Smooth muscle cell of the brain vasculature (primary cell): Measurements from ENCODE around the gene GALNT10.
"Not testable (repeated sequence)": the region's sequence is repeated elsewhere in the genome, so short reads cannot be mapped to it uniquely, and the experiment has no call there.

Experiments
- DNase-seq: peaks from one replicate; pipeline ENCODE4 v3.0.0-alpha.2; 2012; ENCODE audit warnings: low read depth, low spot score

Gene GALNT10

DNA sequence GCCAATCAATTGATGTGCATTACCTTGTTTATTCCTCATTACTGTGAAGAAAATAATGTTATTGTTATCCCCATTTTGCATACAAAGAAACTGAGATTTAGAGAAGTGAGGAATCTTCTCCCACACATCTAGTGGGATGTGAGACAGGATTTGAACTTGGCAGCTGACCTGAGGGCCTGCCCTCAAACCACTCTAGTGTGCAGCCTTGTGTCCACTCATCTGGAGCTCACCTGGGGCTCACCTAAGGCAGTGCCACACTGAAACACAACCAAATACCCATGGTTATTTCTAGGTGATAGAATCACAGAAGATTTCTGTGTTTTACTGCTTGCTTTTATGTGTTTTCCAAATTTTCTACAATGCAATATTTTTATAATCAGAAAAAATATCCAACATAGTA is 160.6 kb downstream of the GALNT10 start:
- DNase-seq, result no peak

DNA sequence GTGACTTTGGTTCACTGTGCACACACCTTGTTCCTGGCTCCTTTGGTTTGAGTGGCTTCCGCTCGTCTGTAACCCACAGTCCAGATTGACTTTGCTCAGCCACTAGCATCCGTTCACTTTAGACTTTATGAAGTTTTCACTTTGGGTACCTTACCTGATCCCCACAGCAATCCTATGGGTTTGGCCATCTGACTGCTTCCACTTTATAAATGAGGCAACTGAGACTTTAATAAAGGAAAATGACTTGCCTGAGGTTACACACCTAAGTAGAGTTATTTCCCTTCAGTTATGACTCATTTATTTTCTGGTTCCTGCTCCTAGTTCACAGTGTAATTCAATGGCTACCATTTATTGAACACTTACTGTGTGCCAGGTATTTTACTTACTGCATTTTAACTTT is 161.0 kb downstream of the GALNT10 start:
- DNase-seq, result no peak

DNA sequence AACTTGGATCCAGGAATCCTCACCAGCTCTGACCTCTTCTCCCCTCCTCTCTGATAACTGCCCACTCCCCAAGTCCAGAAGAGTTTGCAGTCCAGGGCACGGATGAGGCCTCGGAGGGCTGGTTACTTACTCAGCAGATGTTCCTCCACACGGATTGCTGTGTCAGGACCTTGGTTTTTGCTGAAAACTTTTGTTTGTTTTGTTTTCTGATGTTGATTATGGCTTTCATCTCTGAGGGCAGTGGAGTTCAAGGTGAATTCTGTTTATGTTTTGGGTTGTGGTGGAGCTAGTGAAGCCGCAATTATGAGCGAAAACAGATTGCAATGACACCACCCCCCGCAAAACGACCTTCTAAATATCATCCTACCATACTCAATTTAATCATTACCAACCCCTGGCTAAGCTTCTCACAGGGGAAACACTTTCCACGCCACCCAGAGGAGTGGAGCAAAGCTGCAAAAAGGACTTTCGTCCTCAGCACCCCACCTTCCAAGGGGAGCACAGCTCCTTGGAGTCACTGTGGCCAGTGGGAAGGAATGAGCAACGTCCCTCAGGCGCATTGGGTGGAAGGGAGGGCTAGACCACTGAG is 162.5 kb downstream of the GALNT10 start:
- no peak for DNase-seq

DNA sequence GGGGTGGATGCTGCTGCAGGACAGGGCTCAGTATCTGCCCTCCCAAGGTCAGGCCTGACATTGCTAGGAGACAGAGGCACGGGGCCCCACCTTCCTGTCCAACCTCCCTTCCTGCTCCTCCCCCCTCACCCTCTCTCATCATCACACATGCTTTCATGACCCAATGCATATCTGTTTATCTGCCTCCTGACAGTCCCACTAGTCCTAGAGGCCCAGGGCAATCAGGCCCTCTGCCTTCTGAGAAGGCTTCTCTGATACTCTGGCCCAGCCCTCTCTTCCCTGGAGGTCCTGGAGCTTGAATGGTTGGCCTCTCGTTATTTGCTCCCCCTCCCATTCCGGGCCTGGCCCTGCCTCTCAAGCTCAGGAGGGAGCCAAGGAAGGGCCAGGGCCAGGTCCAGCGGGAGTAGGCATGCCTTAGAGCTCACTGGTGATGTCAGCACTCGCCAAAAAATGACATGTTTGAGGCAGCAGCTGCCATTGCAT is 164.6 kb downstream of the GALNT10 start:
- no peak for DNase-seq

DNA sequence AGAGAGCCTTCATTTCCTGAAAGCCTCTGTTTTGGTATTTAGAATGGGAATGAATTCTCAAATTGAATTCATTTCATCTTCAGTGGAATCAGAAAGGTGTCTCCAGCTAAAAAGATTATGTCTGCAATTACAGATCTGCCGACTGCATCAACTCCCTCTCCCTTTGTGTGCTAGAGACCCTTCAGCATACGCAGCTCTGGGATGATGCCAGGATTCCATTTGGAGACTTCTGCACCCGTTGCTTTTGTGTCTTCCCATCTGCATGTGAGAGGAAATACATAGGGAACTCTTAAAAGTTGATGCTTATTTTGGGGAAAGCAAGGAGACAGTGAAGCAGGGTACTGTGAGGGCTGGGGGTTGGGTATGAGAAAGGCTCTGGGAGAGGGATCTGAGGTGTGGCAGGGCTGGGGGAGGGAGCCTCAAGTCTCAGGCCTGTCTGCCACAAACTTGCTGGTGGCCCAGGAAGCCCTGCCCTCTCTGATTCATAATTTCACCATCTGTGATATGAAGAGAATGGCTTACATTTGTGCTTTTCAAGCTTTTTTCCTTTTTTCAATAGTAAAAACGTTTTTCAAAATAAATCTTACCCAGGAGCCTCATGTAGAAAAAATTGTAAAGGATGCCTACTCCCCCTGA is 165.6 kb downstream of the GALNT10 start:
- no peak for DNase-seq

DNA sequence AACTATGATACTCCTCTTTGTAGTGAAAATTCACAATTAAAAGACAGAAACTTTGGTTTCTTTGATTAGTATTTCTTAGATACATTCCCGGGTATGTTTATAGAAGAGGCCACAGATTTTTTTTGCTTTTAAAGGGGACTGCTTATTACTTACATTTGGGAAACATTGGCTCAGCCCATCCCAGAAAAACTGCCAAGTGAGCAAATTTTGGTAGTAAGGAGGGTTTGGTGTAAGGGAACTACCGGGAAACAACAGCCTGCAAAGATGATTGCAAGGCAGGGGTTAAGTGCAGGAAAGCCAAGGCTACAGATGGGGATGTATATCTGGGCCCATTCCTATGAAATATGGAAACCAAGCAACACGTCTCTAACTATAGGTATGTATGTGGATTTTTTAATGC is 166.4 kb downstream of the GALNT10 start:
- DNase-seq, result no peak

DNA sequence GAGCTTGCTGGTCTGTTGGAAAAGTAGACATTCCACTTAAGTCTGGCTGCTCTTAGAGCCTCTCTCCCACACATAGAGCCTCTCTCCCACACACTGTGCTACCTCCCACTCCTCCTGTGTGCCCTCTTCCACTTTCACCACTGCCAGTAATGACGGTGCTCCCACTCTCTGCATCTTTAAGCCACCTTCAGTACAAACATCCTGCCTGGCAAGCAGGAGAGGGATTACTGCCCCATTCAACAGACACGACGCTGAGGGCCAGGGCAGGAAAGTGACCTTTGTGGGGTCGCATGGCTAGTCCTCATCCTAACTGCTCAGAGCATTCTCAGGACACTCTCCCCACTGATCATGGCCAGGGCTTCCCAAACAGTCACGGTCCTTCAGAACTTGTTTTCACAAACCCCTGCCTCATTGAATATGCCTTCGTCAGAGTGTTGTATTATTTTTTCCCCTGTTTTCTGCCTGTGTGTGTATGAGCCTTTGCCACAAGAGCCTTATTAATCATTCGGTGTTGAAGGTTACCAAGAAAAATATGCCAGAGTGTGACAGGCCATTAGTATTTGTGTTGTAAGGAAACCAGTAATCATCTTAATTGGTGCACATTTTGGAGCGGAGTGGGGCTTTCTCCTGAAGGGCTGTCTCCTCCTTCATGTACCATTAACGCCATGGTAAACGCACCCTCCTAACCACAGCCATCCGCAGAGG is 168.1 kb downstream of the GALNT10 start:
- no peak for DNase-seq

DNA sequence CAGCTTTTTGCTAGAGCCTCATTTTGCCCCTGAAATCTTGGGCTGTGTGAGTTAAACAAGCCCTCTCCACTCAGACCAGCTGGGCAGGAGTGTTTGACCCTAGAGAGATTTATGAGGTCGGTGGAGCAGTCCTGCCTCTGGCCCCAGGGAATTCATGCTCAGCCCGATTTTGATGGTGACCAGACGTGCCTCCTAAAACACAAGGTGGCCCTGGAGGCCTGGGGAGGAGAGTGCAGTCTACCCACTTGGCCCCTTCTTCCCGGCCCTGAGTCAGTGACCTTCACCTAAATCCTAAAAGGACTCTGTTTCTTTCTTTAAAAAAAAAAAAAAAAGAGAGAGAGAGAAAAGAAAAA is 168.7 kb downstream of the GALNT10 start:
- no peak for DNase-seq

DNA sequence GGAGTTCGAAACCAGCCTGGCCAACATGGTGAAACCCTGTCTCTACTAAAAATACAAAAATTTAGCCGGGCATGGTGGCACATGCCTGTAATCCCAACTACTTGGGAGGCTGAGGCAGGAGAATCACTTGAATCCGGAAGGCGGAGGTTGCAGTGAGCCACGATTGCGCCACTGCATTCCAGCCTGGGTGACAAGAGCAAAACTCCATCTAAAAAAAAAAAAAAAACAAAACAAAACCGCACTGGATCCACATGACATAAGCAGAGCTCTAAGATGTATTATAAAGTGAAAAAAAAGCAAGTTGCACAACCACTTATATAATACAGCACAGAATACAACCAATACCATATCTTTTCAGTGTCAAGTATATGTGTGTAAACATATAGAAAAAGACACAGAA is 169.7 kb downstream of the GALNT10 start:
- not testable (repeated sequence) for DNase-seq

DNA sequence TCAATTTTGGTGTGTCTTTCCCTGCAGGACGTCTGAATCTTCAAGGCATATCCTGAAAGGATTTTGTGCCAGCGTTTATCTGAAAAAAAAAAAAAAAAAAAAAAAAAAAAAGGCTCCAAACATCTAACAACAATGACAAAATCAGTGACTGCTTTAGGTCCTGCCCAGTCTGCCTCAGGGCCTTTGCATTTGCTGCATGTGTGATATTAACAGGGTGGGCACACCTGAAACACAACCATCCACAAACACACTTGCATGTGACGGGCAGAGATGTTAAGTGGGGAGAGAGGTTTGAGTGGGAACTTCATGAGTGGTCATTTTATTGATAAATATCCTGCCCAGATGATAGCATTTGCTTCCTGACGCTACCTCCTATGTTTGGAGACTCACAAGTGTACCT is 172.9 kb downstream of the GALNT10 start:
- no peak for DNase-seq

DNA sequence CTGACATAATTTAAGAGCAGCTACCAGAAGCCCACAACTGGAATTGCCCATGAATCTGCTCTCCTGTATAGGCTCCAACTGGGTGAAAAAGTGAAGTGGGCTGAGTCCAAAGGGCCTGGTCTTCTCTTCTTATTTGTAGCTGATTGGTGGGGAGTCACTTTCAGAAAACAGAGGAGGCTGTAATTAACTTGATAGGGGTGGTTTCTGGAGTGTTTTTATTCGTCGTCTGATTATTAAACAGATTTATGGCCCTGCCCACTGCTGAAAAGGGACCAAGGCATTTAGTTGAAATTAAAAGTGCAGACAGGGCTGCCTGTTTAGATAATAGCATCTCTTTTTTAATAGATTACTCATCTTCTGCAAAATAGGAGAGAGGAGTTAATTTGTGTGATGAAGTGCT is 174.2 kb downstream of the GALNT10 start:
- DNase-seq, result no peak

DNA sequence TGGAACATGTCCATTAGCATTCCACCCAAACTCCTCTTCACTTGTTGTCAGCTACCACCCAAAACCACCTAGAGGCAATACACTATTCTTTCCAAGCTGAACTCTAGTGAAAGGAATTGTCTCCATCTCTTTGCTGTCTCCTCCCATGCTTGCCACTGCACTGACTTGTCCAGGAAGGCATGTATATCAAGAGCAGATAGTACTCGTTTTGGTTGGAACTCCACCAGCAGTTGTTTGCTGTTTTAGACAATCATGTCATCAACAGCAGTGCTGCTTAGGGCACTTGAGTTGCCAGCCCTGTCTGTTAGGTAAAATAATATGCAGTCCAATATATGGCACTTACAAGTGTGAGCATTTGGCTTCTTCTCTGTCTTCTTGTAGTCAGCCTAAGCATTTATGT is 175.3 kb downstream of the GALNT10 start:
- no peak for DNase-seq

DNA sequence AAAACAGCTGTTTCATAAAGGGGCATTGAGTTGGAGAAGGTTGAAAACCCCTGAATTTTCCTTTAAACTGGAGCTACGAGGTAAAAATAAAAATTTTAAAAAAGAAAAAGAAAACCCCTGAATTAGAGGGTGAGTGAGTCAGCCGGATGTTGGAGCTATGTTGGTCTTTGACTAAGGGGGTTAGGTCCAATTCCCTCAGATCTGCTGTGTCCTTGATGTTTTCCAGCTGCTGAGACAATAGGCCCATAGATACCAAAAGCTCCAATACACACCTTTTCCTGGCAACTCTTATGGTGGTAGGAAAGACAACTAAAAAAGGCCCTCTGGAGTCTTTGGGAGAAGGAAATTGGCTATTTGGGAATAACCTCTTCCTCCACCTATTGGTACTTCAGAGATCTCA is 175.8 kb downstream of the GALNT10 start:
- no peak for DNase-seq

DNA sequence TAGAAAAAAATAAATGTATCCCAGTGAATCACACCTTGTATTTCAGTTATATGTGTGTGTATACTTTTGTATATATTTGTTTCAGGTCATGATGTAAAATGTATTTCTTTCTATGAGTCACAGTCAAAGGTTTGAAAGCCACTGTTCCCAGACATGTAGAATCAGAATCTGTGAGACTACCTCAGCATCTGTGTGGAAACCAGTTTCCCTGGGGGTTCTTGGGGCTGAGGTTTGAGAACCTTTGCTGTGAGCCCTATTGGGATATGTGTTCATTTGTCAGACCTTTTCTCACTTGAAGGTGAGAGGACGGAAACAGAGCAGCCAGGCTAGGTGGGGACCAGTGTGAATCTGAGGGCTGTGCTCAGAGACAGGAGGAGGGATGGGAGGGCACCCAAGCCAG is 176.6 kb downstream of the GALNT10 start:
- DNase-seq, result no peak

DNA sequence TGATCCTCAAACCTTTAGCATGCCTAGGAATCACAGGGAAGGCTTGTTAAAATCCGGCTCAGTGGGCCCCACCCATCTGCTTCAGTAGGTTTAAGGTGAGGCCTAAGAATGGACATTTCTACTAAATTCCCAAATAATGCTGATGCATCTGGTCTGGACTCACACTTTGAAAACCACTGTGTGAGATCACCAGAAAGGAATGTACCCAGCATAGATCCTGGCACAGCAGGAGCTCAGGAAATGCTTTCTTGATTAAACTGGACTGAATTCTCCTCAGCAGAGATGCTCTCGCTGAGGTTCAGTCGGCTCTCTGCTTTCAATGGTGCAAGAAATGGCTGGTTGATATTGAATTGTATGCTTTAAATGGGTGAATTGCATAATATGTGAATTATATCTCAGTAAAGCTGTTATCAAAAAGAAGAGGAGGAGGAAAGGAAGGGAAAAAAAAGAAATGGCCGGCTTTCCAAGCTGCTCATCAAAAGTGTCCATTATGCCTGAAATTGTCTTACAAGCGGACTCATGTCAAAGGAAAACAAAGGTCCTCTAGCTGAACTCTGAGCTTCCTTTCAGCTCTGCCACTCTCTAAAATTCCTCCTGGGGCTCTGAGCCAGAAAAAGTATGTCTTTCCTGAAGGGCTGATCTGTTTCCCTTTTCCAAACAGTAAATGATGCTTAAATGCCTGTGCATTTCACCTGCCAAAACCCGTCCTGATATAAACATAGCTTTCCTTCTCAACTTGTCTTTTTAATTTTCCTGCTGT is 177.7 kb downstream of the GALNT10 start:
- DNase-seq, result peak; percentile 91

DNA sequence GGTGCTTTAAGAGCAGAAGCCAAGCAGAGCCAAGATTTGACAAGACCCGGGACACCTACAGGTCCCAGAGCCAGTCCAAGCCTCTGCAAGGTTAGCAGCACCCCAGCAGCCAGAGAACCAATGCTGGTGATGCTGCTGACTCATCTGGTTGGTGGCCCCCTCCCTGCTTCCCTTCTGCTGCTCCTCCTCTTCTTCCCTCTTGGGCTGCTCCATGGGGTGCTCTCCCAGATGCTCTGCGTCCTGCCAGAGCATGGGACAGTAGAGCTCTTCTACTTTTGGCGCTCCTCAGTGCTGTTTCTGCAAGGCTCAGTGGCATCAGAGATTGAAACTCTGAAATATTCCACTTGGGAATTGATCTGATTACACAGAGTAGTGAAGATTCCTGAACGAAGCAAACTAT is 179.1 kb downstream of the GALNT10 start:
- no peak for DNase-seq

DNA sequence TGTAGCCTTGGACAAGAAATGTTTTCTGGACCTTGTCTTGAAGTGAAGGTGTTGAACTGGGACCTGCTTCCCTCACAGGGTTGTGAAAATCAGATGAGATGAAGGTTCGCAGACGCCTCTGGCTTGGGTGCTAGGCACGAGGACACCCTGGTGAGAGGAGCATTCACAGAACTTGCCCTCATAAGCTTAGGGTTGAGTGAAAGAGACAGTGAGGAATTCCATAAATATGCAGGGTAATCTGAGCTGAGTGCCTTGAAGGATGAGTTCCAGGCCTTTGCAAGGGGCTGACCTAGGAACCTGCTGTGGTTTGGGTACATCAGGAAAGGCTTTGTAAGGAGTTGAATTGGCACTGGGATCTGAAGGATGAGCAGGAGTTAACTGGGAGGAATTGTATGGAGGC is 179.6 kb downstream of the GALNT10 start:
- no peak for DNase-seq

DNA sequence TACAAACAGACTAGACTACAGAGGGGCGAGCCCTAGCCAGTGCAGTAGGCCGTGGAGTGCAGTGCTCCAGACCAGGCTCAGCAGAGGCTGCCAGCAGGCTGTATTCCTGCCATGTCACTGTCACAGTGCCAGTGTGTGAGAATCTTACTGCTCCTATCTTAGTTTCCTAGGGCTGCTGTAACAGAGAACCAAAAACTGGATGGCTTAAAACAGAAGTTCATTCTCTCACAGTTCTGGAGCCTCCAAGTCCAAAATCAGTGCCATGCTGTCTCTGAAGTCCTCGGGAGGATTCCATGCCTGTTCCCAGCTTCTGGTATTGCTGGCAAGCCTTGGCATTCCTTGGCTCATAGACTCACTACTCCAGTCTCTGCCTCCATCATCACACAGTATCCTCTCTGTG is 180.3 kb downstream of the GALNT10 start:
- DNase-seq, result no peak

DNA sequence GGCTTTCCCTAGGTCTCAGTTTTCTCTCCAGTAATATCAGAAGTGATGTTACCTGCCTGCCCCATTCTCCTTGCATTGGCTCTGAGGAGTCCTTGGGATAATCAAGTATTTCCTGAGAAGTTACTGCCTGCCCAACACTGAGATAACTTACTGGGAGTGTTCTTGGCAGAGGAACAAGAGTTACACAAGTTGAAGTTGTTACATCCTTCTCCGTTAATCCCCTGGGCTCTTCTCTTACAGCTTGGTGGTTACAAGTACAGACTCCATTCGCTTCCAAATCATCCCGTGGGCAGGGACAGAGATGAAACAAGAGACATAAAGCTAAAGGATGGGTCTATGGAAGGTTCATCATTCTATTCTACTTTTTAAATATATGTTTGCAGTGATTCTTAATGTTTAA is 181.2 kb downstream of the GALNT10 start:
- DNase-seq, result peak; percentile 72

DNA sequence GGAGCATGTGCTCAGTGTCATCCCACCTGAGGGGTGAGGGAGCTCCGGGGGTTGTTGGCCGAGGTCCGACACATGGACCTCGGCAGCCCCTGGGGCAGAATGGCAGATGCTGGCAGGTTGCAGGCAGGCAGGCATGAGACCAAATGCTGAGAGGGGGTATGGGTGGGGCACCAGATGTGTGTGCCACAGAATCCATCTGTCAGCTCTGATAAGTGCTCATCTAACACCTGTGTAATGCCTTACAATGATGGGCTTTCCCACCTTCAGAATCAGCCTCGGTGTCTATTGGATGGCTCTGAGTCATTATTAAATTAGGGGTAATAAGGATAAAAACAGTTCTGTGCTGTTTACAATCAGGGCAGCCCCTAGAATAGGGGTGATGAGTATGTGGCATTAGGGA is 182.1 kb downstream of the GALNT10 start:
- no peak for DNase-seq

DNA sequence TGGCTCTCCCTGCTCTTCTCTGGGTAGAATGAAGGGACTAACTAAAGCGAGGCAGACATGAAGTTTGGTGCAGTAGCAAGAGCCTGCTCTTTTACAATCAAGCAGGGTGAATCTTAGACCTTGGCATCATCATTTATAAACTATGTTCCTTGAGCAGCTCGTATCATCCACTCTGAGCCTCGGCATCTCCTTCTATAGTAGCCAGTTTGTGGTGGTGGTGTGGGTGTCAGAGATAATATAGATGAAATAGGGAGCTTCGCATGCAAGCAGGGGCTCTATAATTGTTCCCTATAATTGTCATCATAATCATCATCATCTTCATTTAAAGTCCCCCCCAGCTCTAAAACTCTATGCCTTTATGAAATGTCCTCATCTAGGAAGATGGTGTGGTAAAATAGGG is 182.8 kb downstream of the GALNT10 start:
- no peak for DNase-seq

DNA sequence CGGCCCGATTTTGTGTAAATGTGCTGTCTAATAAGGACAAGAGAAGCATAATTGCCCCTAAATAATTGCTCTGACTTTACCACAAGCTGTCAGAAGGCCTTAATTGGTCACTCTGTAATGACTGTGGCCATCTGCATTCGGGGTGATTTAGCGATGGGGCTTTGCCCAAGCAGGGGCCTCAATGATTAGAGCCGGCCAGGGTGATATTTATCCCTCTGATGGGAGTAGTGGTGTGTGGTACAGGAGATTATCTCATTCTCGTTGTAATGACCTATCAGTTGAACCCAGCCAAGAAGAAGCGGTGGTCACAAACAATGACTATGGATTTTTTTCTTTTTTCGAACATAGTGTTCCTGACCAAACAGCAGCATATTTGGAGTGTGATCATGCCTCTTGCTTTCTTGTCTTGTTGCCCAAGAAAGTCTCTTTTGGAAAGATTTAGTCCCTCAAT is 183.2 kb downstream of the GALNT10 start:
- no peak for DNase-seq
